ENCODE measurements around the gene PTPRA.

PTPRA gene

GRCh38 chr20:3041854-3042409 is 168.7 kb downstream of the PTPRA start:
- TF ChIP-seq ZNF70 (CRISPR knock-in tag; IDR thresholded peaks at IDR 0.05) (no peak), CREB5 (CRISPR knock-in tag; IDR thresholded peaks at IDR 0.05; ENCODE audit: low read depth) (no peak), ISL1 (CRISPR knock-in tag; IDR thresholded peaks at IDR 0.05) (no peak), OSR1 (CRISPR knock-in tag; IDR thresholded peaks at IDR 0.05) (no peak), BACH2 (CRISPR knock-in tag; IDR thresholded peaks at IDR 0.05; ENCODE audit: borderline replicate concordance) (no peak), PPARA (CRISPR knock-in tag; IDR thresholded peaks at IDR 0.05; ENCODE audit: borderline replicate concordance) (no peak), ZFP3 (CRISPR knock-in tag; IDR thresholded peaks at IDR 0.05) (no peak), GLIS3 (CRISPR knock-in tag; IDR thresholded peaks at IDR 0.05) (no peak), ZFP30 (CRISPR knock-in tag; IDR thresholded peaks at IDR 0.05) (no peak), TOX (CRISPR knock-in tag; IDR thresholded peaks at IDR 0.05; ENCODE audit: borderline replicate concordance) (no peak), CSDC2 (CRISPR knock-in tag; IDR thresholded peaks at IDR 0.05) (no peak), POU6F1 (CRISPR knock-in tag; IDR thresholded peaks at IDR 0.05; ENCODE audit: borderline replicate concordance, low read depth) (no peak), ZNF565 (CRISPR knock-in tag; conservative IDR thresholded peaks at IDR 0.05; ENCODE audit: low read depth) (no peak), TSHZ2 (CRISPR knock-in tag; IDR thresholded peaks at IDR 0.05) (no peak), CSRNP3 (CRISPR knock-in tag; IDR thresholded peaks at IDR 0.05) (no peak), ZNF8 (CRISPR knock-in tag; IDR thresholded peaks at IDR 0.05) (no peak), PATZ1 (CRISPR knock-in tag; IDR thresholded peaks at IDR 0.05; ENCODE audit: borderline replicate concordance) (no peak), ESRRG (CRISPR knock-in tag; IDR thresholded peaks at IDR 0.05) (no peak)
- no peak for ATAC-seq

- ATAC-seq, result no peak
- TF ChIP-seq GLIS3 (CRISPR knock-in tag; IDR thresholded peaks at IDR 0.05) (no peak), TOX (CRISPR knock-in tag; IDR thresholded peaks at IDR 0.05; ENCODE audit: borderline replicate concordance) (no peak)
Observed at GRCh38 chr20:3042625-3043024, 169.3 kb downstream of the PTPRA start.

- no peak for TF ChIP-seq ZNF70 (CRISPR knock-in tag; IDR thresholded peaks at IDR 0.05)
- TF ChIP-seq ZNF8 (CRISPR knock-in tag; IDR thresholded peaks at IDR 0.05), result no peak
- TF ChIP-seq ZFP3 (CRISPR knock-in tag; IDR thresholded peaks at IDR 0.05), result no peak
- no peak for TF ChIP-seq ESRRG (CRISPR knock-in tag; IDR thresholded peaks at IDR 0.05)
- no peak for TF ChIP-seq PATZ1 (CRISPR knock-in tag; IDR thresholded peaks at IDR 0.05; ENCODE audit: borderline replicate concordance)
- no peak for TF ChIP-seq ZNF565 (CRISPR knock-in tag; conservative IDR thresholded peaks at IDR 0.05; ENCODE audit: low read depth)
- TF ChIP-seq TSHZ2 (CRISPR knock-in tag; IDR thresholded peaks at IDR 0.05), result no peak
- TF ChIP-seq PPARA (CRISPR knock-in tag; IDR thresholded peaks at IDR 0.05; ENCODE audit: borderline replicate concordance), result no peak
- no peak for TF ChIP-seq OSR1 (CRISPR knock-in tag; IDR thresholded peaks at IDR 0.05)
- TF ChIP-seq ZC3H10 (CRISPR knock-in tag; IDR thresholded peaks at IDR 0.05), result no peak
- no peak for TF ChIP-seq ZFP30 (CRISPR knock-in tag; IDR thresholded peaks at IDR 0.05)
- TF ChIP-seq TOX (CRISPR knock-in tag; IDR thresholded peaks at IDR 0.05; ENCODE audit: borderline replicate concordance), result no peak
- no peak for TF ChIP-seq SNAI2 (CRISPR knock-in tag; IDR thresholded peaks at IDR 0.05)
- TF ChIP-seq GLIS3 (CRISPR knock-in tag; IDR thresholded peaks at IDR 0.05), result no peak
- ATAC-seq, result no peak
Observed at GRCh38 chr20:3043322-3043721, 170.0 kb downstream of the PTPRA start, which contains the start of gene GNRH2. Gene GNRH2 (plus strand): TSS chr20:3043622. CDS start chr20:3044415, 793 bp downstream.

All from SK-N-SH treated with all-trans-retinoic acid at 6 μM for 48 hours (cell line).